Activated CD4-positive, alpha-beta T cell treated with anti-CD3 and anti-CD28 coated beads, Interleukin-2, amount 10 ng/mL, durations not matched to agents 7 days and 5 days (primary cell): ENCODE data around the gene LGI1. TPM values are rescaled to one million over a fixed set of nuclear protein-coding genes. Genes with fewer than 3 reads are reported as not detected.

Source experiments
- CTCF ChIA-PET: fragments of 350-600 bp; sonication (Branson Sonifier 250); formaldehyde crosslinking; loops from one replicate; lab custom pipeline; 2021; ENCODE audit warnings: antibody characterized with exemption; lab: Charles Lee
- POLR2A ChIA-PET: fragments of 350-600 bp; sonication (Branson Sonifier 250); formaldehyde crosslinking; loops from one replicate; lab custom pipeline; 2021; ENCODE audit warnings: antibody characterized with exemption; lab: Charles Lee
- DNase-seq: peaks from one replicate; pipeline ENCODE4 v3.0.0-alpha.2; 2020
- H3K27ac Mint-ChIP-seq: one replicate; pipeline ENCODE4 v1.8.0; 2021; ENCODE audit warnings: mild to moderate bottlenecking, moderate library complexity, mixed read lengths
- H3K27me3 Mint-ChIP-seq: one replicate; pipeline ENCODE4 v1.8.0; 2021; ENCODE audit warnings: mixed read lengths
- H3K36me3 Mint-ChIP-seq: one replicate; pipeline ENCODE4 v1.8.0; 2021; ENCODE audit warnings: low read depth, mixed read lengths
- H3K4me1 Mint-ChIP-seq: one replicate; pipeline ENCODE4 v1.8.0; 2021; ENCODE audit warnings: mixed read lengths
- H3K4me3 Mint-ChIP-seq: one replicate; pipeline ENCODE4 v1.8.0; 2021; ENCODE audit warnings: mild to moderate bottlenecking, moderate library complexity, mixed read lengths
- H3K9me3 Mint-ChIP-seq: one replicate; pipeline ENCODE4 v1.8.0; 2021; ENCODE audit warnings: mixed read lengths
- total RNA-seq, 2 experiments: library from RNA; stranded (reverse); gene quantifications; one replicate each; pipeline ENCODE4 v1.2.3, GENCODE V29; 2021

LGI1 gene
- not detected for total RNA-seq

- H3K4me1 Mint-ChIP-seq, result no peaks in the 10 kb centered on the region
- H3K9me3 Mint-ChIP-seq, result no peaks in the 10 kb centered on the region
- H3K4me3 Mint-ChIP-seq, result no peak within 1 kb of the TSS
- no peak for DNase-seq
- no peaks in the 10 kb centered on the region for H3K36me3 Mint-ChIP-seq
- H3K27ac Mint-ChIP-seq, result no peak within 1 kb of the TSS
- peaks cover 42% of the 10 kb centered on the region for H3K27me3 Mint-ChIP-seq
- POLR2A ChIA-PET, result no interaction called here
- CTCF ChIA-PET, result no interaction called here
These were observed at the start of gene LGI1 for GRCh38 chr10:93757801-93758507. TSS of gene LGI1 (plus strand) at chr10:93757936. CDS start at chr10:93758145, 209 bp downstream.

- no peak overlapping the region for H3K27ac Mint-ChIP-seq
- H3K4me3 Mint-ChIP-seq, result no peak overlapping the region
- POLR2A ChIA-PET, result no interaction called here
- H3K36me3 Mint-ChIP-seq, result no peaks in the 10 kb centered on the region
- peaks cover 12% of the 10 kb centered on the region for H3K4me1 Mint-ChIP-seq
- DNase-seq, result no peak
- no peaks in the 10 kb centered on the region for H3K9me3 Mint-ChIP-seq
- CTCF ChIA-PET, result no interaction called here
- peaks cover 1% of the 10 kb centered on the region for H3K27me3 Mint-ChIP-seq
These were observed 47.3 kb upstream of the LGI1 start for GRCh38 chr10:93710333-93710909.

GRCh38 chr10:93711891-93712290 is 45.8 kb upstream of the LGI1 start:
- Mint-ChIP-seq H3K27me3 (peaks cover 2% of the 10 kb centered on the region), H3K27ac (no peak overlapping the region), H3K9me3 (no peaks in the 10 kb centered on the region), H3K36me3 (no peaks in the 10 kb centered on the region), H3K4me1 (peaks cover 12% of the 10 kb centered on the region), H3K4me3 (no peak overlapping the region)
- CTCF ChIA-PET, result no interaction called here
- POLR2A ChIA-PET, result no interaction called here
- DNase-seq, result no peak

- H3K27me3 Mint-ChIP-seq, result peaks cover 3% of the 10 kb centered on the region
- no peaks in the 10 kb centered on the region for H3K9me3 Mint-ChIP-seq
- no peak for DNase-seq
- H3K4me3 Mint-ChIP-seq, result no peak overlapping the region
- H3K36me3 Mint-ChIP-seq, result no peaks in the 10 kb centered on the region
- H3K27ac Mint-ChIP-seq, result no peak overlapping the region
- peaks cover 5% of the 10 kb centered on the region for H3K4me1 Mint-ChIP-seq
- POLR2A ChIA-PET, result no interaction called here
- CTCF ChIA-PET, result no interaction called here
These were observed 45.1 kb upstream of the LGI1 start for GRCh38 chr10:93712593-93712992.

GRCh38 chr10:93715345-93715744 is 42.4 kb upstream of the LGI1 start:
- Mint-ChIP-seq H3K9me3 (no peaks in the 10 kb centered on the region), H3K4me1 (no peaks in the 10 kb centered on the region), H3K36me3 (no peaks in the 10 kb centered on the region), H3K27me3 (peaks cover 20% of the 10 kb centered on the region), H3K27ac (no peak overlapping the region), H3K4me3 (no peak overlapping the region)
- ChIA-PET POLR2A (no interaction called here), CTCF (interaction anchor here (0.6 to 1.0 kb wide), 2 partner anchors 27 to 154 kb away, joined by 3 to 4 read pairs; no protein-coding TSS in a partner anchor)
- no peak for DNase-seq

GRCh38 chr10:93716766-93717165 is 41.0 kb upstream of the LGI1 start:
- Mint-ChIP-seq H3K27ac (no peak overlapping the region), H3K9me3 (no peaks in the 10 kb centered on the region), H3K36me3 (no peaks in the 10 kb centered on the region), H3K27me3 (peaks cover 27% of the 10 kb centered on the region), H3K4me1 (peaks cover 4% of the 10 kb centered on the region), H3K4me3 (no peak overlapping the region)
- no peak for DNase-seq
- ChIA-PET POLR2A (no interaction called here), CTCF (no interaction called here)

GRCh38 chr10:93718937-93719725 is 38.6 kb upstream of the LGI1 start:
- Mint-ChIP-seq H3K27me3 (peaks cover 31% of the 10 kb centered on the region), H3K36me3 (no peaks in the 10 kb centered on the region), H3K4me3 (no peak overlapping the region), H3K9me3 (no peaks in the 10 kb centered on the region), H3K4me1 (peaks cover 4% of the 10 kb centered on the region), H3K27ac (no peak overlapping the region)
- no peak for DNase-seq
- ChIA-PET POLR2A (no interaction called here), CTCF (interaction anchor here (1.6 kb wide), 1 partner anchor 13 kb away, joined by 4 read pairs; no protein-coding TSS in a partner anchor)

- DNase-seq, result no peak
- Mint-ChIP-seq H3K27me3 (peaks cover 34% of the 10 kb centered on the region), H3K4me3 (no peak overlapping the region), H3K27ac (no peak overlapping the region), H3K36me3 (no peaks in the 10 kb centered on the region), H3K4me1 (peaks cover 4% of the 10 kb centered on the region), H3K9me3 (no peaks in the 10 kb centered on the region)
- ChIA-PET CTCF (no interaction called here), POLR2A (no interaction called here)
These were observed 37.8 kb upstream of the LGI1 start for GRCh38 chr10:93719901-93720300.

GRCh38 chr10:93722550-93722949 is 35.2 kb upstream of the LGI1 start:
- Mint-ChIP-seq H3K36me3 (no peaks in the 10 kb centered on the region), H3K4me3 (no peak overlapping the region), H3K27me3 (peaks cover 50% of the 10 kb centered on the region), H3K4me1 (peaks cover 4% of the 10 kb centered on the region), H3K9me3 (no peaks in the 10 kb centered on the region), H3K27ac (no peak overlapping the region)
- ChIA-PET CTCF (interaction anchor here (0.6 kb wide), 1 partner anchor 645 kb away, joined by 5 read pairs; no protein-coding TSS in a partner anchor), POLR2A (no interaction called here)
- no peak for DNase-seq

- DNase-seq, result no peak
- Mint-ChIP-seq H3K27ac (no peak overlapping the region), H3K4me1 (peaks cover 4% of the 10 kb centered on the region), H3K36me3 (no peaks in the 10 kb centered on the region), H3K4me3 (no peak overlapping the region), H3K27me3 (peaks cover 48% of the 10 kb centered on the region), H3K9me3 (no peaks in the 10 kb centered on the region)
- POLR2A ChIA-PET, result no interaction called here
- CTCF ChIA-PET, result no interaction called here
These were observed 34.6 kb upstream of the LGI1 start for GRCh38 chr10:93723153-93723552.

- H3K36me3 Mint-ChIP-seq, result no peaks in the 10 kb centered on the region
- H3K4me3 Mint-ChIP-seq, result no peak overlapping the region
- ChIA-PET CTCF (no interaction called here), POLR2A (no interaction called here)
- H3K27me3 Mint-ChIP-seq, result peaks cover 27% of the 10 kb centered on the region
- no peak overlapping the region for H3K27ac Mint-ChIP-seq
- no peaks in the 10 kb centered on the region for H3K4me1 Mint-ChIP-seq
- no peak for DNase-seq
- no peaks in the 10 kb centered on the region for H3K9me3 Mint-ChIP-seq
These were observed 31.7 kb upstream of the LGI1 start for GRCh38 chr10:93726024-93726423.

- H3K27ac Mint-ChIP-seq, result no peak overlapping the region
- no peaks in the 10 kb centered on the region for H3K36me3 Mint-ChIP-seq
- no peak overlapping the region for H3K4me3 Mint-ChIP-seq
- H3K9me3 Mint-ChIP-seq, result no peaks in the 10 kb centered on the region
- H3K27me3 Mint-ChIP-seq, result peaks cover 24% of the 10 kb centered on the region
- ChIA-PET POLR2A (no interaction called here), CTCF (no interaction called here)
- no peaks in the 10 kb centered on the region for H3K4me1 Mint-ChIP-seq
- no peak for DNase-seq
These were observed 16.4 kb upstream of the LGI1 start for GRCh38 chr10:93741367-93741766.
